Natural killer cell (primary cell): Measurements from ENCODE around the gene SYCP2L. TPM values are rescaled to one million over a fixed set of nuclear protein-coding genes. Genes with fewer than 3 reads are reported as not detected.

Experiments used
- ATAC-seq, 3 donors: fragments of 150-1000 bp in 2 of 3; fragments of 200-7000 bp in 1 of 3; cut with Tn5 transposase; 1 replicate in 1 of 3; 2 replicates in 2 of 3; pipeline ENCODE4 v1.10.0; 2021; ENCODE audit warnings: mild to moderate bottlenecking in 2 of 3, moderate library complexity in 2 of 3
- DNase-seq, 2 donors: peaks; one replicate each; pipeline versions ENCODE4 v3.0.0 to v3.0.0-alpha.2; 2013 to 2021; ENCODE audit warnings: mixed read lengths in 1 of 2
- H3K27ac ChIP-seq: one replicate; pipeline ENCODE4 v1.5.1; 2013; ENCODE audit warnings: mild to moderate bottlenecking, low read length
- H3K27me3 ChIP-seq: one replicate; pipeline ENCODE4 v1.6.1; 2013; ENCODE audit warnings: low read length; ENCODE audit not compliant: control insufficient read depth, insufficient read depth
- H3K36me3 ChIP-seq: one replicate; pipeline ENCODE4 v1.6.1; 2013; ENCODE audit warnings: low read length; ENCODE audit not compliant: control insufficient read depth, insufficient read depth
- H3K4me1 ChIP-seq: one replicate; pipeline ENCODE4 v1.6.1; 2013; ENCODE audit warnings: low read length; ENCODE audit not compliant: control insufficient read depth, insufficient read depth
- H3K4me3 ChIP-seq: one replicate; pipeline ENCODE4 v1.5.1; 2013; ENCODE audit warnings: low read length
- H3K9me3 ChIP-seq: one replicate; pipeline ENCODE4 v1.6.1; 2013; ENCODE audit warnings: low read length; ENCODE audit not compliant: control insufficient read depth, insufficient read depth
- H3K27ac Mint-ChIP-seq, 2 donors: one replicate each; pipeline ENCODE4 v1.8.0; 2022; ENCODE audit warnings: mild to moderate bottlenecking in 2 of 2, mixed read lengths in 2 of 2, moderate library complexity in 1 of 2
- H3K27me3 Mint-ChIP-seq, 2 donors: one replicate each; pipeline ENCODE4 v1.8.0; 2022; ENCODE audit warnings: low read depth in 2 of 2, mixed read lengths in 2 of 2
- H3K36me3 Mint-ChIP-seq: one replicate; pipeline ENCODE4 v1.8.0; 2022; ENCODE audit warnings: mixed read lengths
- H3K4me1 Mint-ChIP-seq, 2 donors: one replicate each; pipeline ENCODE4 v1.8.0; 2022; ENCODE audit warnings: mixed read lengths in 2 of 2
- H3K4me3 Mint-ChIP-seq: one replicate; pipeline ENCODE4 v1.8.0; 2022; ENCODE audit warnings: mild to moderate bottlenecking, moderate library complexity, mixed read lengths
- H3K9me3 Mint-ChIP-seq, 2 donors: one replicate each; pipeline ENCODE4 v1.8.0; 2022; ENCODE audit warnings: mixed read lengths in 2 of 2
- WGBS: methylation state at CpG from one replicate; pipeline ENCODE4 v1.1.7; 2013; ENCODE audit warnings: missing lambda C conversion rate; ENCODE audit not compliant: insufficient coverage; 5-methylcytosine and 5-hydroxymethylcytosine counted together
- intact Hi-C: fragments of 100-400 bp; cut with micrococcal nuclease; formaldehyde crosslinking; loops from one replicate; pipeline ENCODE4 v1.14.2; 2022
- total RNA-seq, 4 donors: library from RNA; stranded (reverse); fragments of 120-200 nt in 1 of 4; gene quantifications; one replicate each; pipeline versions ENCODE4 v1.2.3 to v1.2.4, GENCODE V29; 2013 to 2022
- TF ChIP-seq, protein P1 (sequence below): fragments of 200-600 bp; IDR thresholded peaks from one replicate; pipeline ENCODE4 v1.8.0; 2022; ENCODE audit warnings: antibody characterized with exemption

Gene SYCP2L
- total RNA-seq, 3 donors from 2014 or later (not counting 1 experiment from before 2014, with no cell fraction given): 0.82 to 7.3 TPM; not detected in 1

DNA sequence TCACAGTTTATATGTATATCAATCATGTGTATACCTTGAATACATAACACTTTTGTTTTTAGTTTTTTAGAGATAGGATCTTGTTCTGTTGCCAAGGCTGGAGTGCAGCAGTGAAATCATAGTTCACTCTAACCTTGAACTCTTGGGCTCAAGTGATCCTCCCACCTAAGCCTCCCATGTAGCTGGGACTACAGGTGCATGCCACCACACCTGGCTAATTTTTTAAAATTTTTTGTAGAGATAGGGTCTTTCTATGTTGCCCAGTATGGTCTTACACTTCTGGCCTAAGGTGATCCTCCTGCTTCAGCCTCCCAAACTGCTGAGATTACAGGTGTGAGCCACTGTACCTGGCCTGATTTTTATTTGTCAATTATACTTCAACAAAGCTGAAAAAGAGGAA is 69.9 kb downstream of the SYCP2L start:
- TF ChIP-seq, protein P1, sequence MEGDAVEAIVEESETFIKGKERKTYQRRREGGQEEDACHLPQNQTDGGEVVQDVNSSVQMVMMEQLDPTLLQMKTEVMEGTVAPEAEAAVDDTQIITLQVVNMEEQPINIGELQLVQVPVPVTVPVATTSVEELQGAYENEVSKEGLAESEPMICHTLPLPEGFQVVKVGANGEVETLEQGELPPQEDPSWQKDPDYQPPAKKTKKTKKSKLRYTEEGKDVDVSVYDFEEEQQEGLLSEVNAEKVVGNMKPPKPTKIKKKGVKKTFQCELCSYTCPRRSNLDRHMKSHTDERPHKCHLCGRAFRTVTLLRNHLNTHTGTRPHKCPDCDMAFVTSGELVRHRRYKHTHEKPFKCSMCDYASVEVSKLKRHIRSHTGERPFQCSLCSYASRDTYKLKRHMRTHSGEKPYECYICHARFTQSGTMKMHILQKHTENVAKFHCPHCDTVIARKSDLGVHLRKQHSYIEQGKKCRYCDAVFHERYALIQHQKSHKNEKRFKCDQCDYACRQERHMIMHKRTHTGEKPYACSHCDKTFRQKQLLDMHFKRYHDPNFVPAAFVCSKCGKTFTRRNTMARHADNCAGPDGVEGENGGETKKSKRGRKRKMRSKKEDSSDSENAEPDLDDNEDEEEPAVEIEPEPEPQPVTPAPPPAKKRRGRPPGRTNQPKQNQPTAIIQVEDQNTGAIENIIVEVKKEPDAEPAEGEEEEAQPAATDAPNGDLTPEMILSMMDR: no peak
- Histone ChIP-seq H3K9me3 (no peaks in the 10 kb centered on the region), H3K27ac (no peak overlapping the region), H3K4me1 (no peaks in the 10 kb centered on the region), H3K36me3 (no peaks in the 10 kb centered on the region), H3K27me3 (no peaks in the 10 kb centered on the region), H3K4me3 (no peak overlapping the region)
- Mint-ChIP-seq H3K4me3 (no peak overlapping the region), H3K27ac (no peak overlapping the region), H3K27me3 (peaks cover 7 to 18% of the 10 kb centered on the region in 2 donors), H3K9me3 (no peaks in the 10 kb centered on the region), H3K4me1 (no peaks in the 10 kb centered on the region), H3K36me3 (no peaks in the 10 kb centered on the region)
- ATAC-seq (no peak), DNase-seq (no peak)
- intact Hi-C loops: loop anchor here (10.0 kb wide), 1 partner anchor 538 kb away; no protein-coding TSS in a partner anchor

DNA sequence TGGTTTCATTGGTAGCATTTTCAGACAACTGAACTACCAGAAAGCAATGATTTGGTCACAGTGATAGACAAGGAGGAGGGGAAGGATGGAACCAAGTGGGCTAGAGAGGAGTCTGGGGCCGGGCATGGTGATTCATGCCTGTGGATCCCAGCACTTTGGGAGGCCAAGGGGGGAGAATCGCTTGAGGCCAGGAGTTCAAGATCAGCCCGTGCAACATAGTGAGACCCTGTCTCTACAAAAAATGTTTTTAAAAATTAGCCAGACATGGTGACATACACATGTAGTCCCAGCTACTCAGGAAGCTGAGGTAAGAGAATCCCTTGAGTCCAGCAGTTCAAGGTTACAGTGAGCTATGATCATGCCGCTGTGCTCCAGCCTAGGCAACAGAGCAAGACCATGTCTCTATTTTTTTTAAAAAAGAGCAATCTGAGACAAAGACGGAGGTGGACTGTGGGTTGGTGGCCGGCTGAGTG is 70.6 kb downstream of the SYCP2L start:
- intact Hi-C loops: loop anchor here (10.0 kb wide), 1 partner anchor 537 kb away; no protein-coding TSS in a partner anchor

DNA sequence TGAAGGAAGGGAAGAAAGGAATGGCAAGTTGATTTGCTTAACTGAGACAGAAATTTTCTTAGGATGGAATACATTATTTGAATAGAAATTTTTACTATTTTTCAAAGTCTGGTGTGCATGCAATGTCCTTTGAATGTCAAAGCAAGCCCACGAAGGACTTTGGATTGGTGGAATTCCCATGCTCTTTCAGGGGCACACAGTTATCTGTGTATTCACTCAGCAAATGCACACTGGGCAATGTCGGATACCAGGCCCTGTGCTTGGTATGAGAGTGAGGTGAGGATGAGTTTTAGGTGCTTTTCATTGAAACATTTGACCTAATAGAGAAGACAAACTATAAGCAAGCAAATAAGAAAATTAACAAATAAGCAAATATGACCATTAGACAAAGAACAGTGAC is 73.3 kb downstream of the SYCP2L start:
- H3K27me3 ChIP-seq: no peaks in the 10 kb centered on the region
- 86% methylated on average over 2 of the region's 2 CpGs for WGBS
- H3K27me3 Mint-ChIP-seq: peaks cover 4 to 18% of the 10 kb centered on the region in 2 donors
- H3K27ac ChIP-seq: no peak overlapping the region
- no peak for ATAC-seq
- no peak overlapping the region for H3K4me3 ChIP-seq
- no peaks in the 10 kb centered on the region for H3K9me3 ChIP-seq
- no peaks in the 10 kb centered on the region for H3K4me1 ChIP-seq
- H3K9me3 Mint-ChIP-seq: peaks cover 0 to 2% of the 10 kb centered on the region in 2 donors
- H3K36me3 ChIP-seq: no peaks in the 10 kb centered on the region
- no peaks in the 10 kb centered on the region for H3K36me3 Mint-ChIP-seq
- intact Hi-C loops: no loop called here
- TF ChIP-seq, protein P1: no peak
- no peak overlapping the region for H3K27ac Mint-ChIP-seq
- DNase-seq: no peak
- no peaks in the 10 kb centered on the region for H3K4me1 Mint-ChIP-seq
- no peak overlapping the region for H3K4me3 Mint-ChIP-seq

More for the DNA sequence above, 70.6 kb downstream of the SYCP2L start:
- peaks cover 2 to 16% of the 10 kb centered on the region in 2 donors for H3K27me3 Mint-ChIP-seq
- ATAC-seq (no peak), DNase-seq (no peak)
- no peaks in the 10 kb centered on the region for H3K27me3 ChIP-seq
- no peak overlapping the region for H3K27ac Mint-ChIP-seq
- H3K4me1 ChIP-seq: no peaks in the 10 kb centered on the region
- no peaks in the 10 kb centered on the region for H3K36me3 Mint-ChIP-seq
- 61% methylated on average over 6 of the region's 6 CpGs for WGBS
- H3K4me3 ChIP-seq: no peak overlapping the region
- H3K36me3 ChIP-seq: no peaks in the 10 kb centered on the region
- H3K4me1 Mint-ChIP-seq: no peaks in the 10 kb centered on the region
- H3K4me3 Mint-ChIP-seq: no peak overlapping the region
- no peaks in the 10 kb centered on the region for H3K9me3 ChIP-seq
- TF ChIP-seq, protein P1: no peak
- H3K9me3 Mint-ChIP-seq: no peaks in the 10 kb centered on the region
- H3K27ac ChIP-seq: no peak overlapping the region

DNA sequence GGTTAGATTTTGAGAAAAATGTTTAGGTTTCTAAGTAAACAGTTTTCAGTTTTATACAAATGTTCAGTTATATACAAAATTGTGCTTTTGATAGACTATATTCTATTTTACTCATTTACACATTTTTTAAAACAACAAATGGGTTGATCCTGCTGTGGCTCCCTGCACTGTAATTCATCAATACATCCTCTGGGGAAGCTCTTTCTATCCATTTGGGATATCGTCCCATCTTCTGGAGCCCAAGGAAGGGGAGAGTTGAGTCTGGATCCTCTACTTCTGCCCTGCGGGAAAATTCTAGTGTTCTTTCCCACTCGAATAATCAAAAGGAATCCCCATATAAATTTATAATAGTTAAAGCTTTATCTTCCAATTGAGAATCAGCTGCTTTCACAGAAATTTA is 75.0 kb downstream of the SYCP2L start:
- no peaks in the 10 kb centered on the region for H3K36me3 ChIP-seq
- DNase-seq: no peak
- no peaks in the 10 kb centered on the region for H3K27me3 ChIP-seq
- intact Hi-C loops: no loop called here
- H3K4me1 Mint-ChIP-seq: no peaks in the 10 kb centered on the region
- H3K4me1 ChIP-seq: no peaks in the 10 kb centered on the region
- TF ChIP-seq, protein P1: no peak
- no CpG with 5 or more reads among the region's 3 CpGs for WGBS
- no peak overlapping the region for H3K4me3 Mint-ChIP-seq
- no peaks in the 10 kb centered on the region for H3K36me3 Mint-ChIP-seq
- no peak overlapping the region for H3K4me3 ChIP-seq
- H3K27me3 Mint-ChIP-seq: peaks cover 4 to 22% of the 10 kb centered on the region in 2 donors
- peaks cover 3 to 4% of the 10 kb centered on the region in 2 donors for H3K9me3 Mint-ChIP-seq
- no peak overlapping the region for H3K27ac ChIP-seq
- no peak for ATAC-seq
- no peak overlapping the region for H3K27ac Mint-ChIP-seq
- H3K9me3 ChIP-seq: no peaks in the 10 kb centered on the region
